ENCODE measurements around the gene CXCL13. TPM values are rescaled to one million over a fixed set of nuclear protein-coding genes. Genes with fewer than 3 reads are reported as not detected.
"Not testable (repeated sequence)": the region's sequence is repeated elsewhere in the genome, so short reads cannot be mapped to it uniquely, and the experiment has no call there.

CXCL13 gene
- total and polyA plus RNA-seq, 7 donors: 1.2 to 271 (median 1.6) TPM; not detected in 4

- no peak for TF ChIP-seq CTCF (IDR thresholded peaks at IDR 0.05)
- no peak for TF ChIP-seq POLR2AphosphoS5 (IDR thresholded peaks at IDR 0.05)
- TF ChIP-seq EP300 (IDR thresholded peaks at IDR 0.05): no peak
- Histone ChIP-seq H3K27me3 (no peaks in the 10 kb centered on the region), H3K4me3 (no peak overlapping the region), H3K27ac (no peak overlapping the region), H3K9me3 (peaks cover 0 to 3% (median 0%) of the 10 kb centered on the region in 4 donors), H3K4me1 (peaks cover 0 to 10% (median 0%) of the 10 kb centered on the region in 4 donors), H3K36me3 (no peaks in the 10 kb centered on the region)
- intact Hi-C loops (cut with DNase I): no loop called here
- DNase-seq: no peak
- WGBS, 2 donors: 62 to 64% methylated on average over 1 of the region's 1 CpG
These were observed 45.2 kb downstream of the CXCL13 start for GRCh38 chr4:77650787-77651186.

- H3K36me3 ChIP-seq: no peaks in the 10 kb centered on the region
- TF ChIP-seq POLR2AphosphoS5 (IDR thresholded peaks at IDR 0.05) (no peak), CTCF (IDR thresholded peaks at IDR 0.05) (no peak), POLR2A (IDR thresholded peaks at IDR 0.05) (no peak), EP300 (IDR thresholded peaks at IDR 0.05) (no peak)
- intact Hi-C loops (cut with DNase I): no loop called here
- H3K4me3 ChIP-seq: no peak overlapping the region
- no peak for DNase-seq
- H3K27me3 ChIP-seq: no peaks in the 10 kb centered on the region
- no peaks in the 10 kb centered on the region for H3K9me3 ChIP-seq
- H3K4me1 ChIP-seq: peaks cover 0 to 10% (median 0%) of the 10 kb centered on the region in 4 donors
- H3K27ac ChIP-seq: no peak overlapping the region
These were observed 46.2 kb downstream of the CXCL13 start for GRCh38 chr4:77651820-77652219.

- H3K4me1 ChIP-seq: peaks cover 0 to 10% (median 0%) of the 10 kb centered on the region in 4 donors
- no peak for DNase-seq
- no peaks in the 10 kb centered on the region for H3K36me3 ChIP-seq
- no peaks in the 10 kb centered on the region for H3K9me3 ChIP-seq
- intact Hi-C loops (cut with DNase I): no loop called here
- WGBS, 2 donors: 10 to 36% methylated on average over 5 of the region's 5 CpGs
- H3K27ac ChIP-seq: no peak overlapping the region
- TF ChIP-seq POLR2A (IDR thresholded peaks at IDR 0.05) (no peak), EP300 (IDR thresholded peaks at IDR 0.05) (no peak), POLR2AphosphoS5 (IDR thresholded peaks at IDR 0.05) (no peak), CTCF (IDR thresholded peaks at IDR 0.05) (no peak)
- no peaks in the 10 kb centered on the region for H3K27me3 ChIP-seq
- no peak overlapping the region for H3K4me3 ChIP-seq
These were observed 46.7 kb downstream of the CXCL13 start for GRCh38 chr4:77652237-77652897.

GRCh38 chr4:77653162-77653758 lies 47.6 kb downstream of the CXCL13 start:
- no peak for DNase-seq
- TF ChIP-seq CTCF (IDR thresholded peaks at IDR 0.05) (no peak), POLR2AphosphoS5 (IDR thresholded peaks at IDR 0.05) (no peak), POLR2A (IDR thresholded peaks at IDR 0.05) (no peak), EP300 (IDR thresholded peaks at IDR 0.05) (no peak)
- H3K27me3 ChIP-seq: no peaks in the 10 kb centered on the region
- no peak overlapping the region for H3K27ac ChIP-seq
- H3K36me3 ChIP-seq: no peaks in the 10 kb centered on the region
- intact Hi-C loops (cut with DNase I): no loop called here
- no peaks in the 10 kb centered on the region for H3K9me3 ChIP-seq
- no peak overlapping the region for H3K4me3 ChIP-seq
- H3K4me1 ChIP-seq: peaks cover 0 to 10% (median 0%) of the 10 kb centered on the region in 4 donors
- 18 to 42% methylated on average over 2 of the region's 2 CpGs for WGBS, 2 donors

- H3K27me3 ChIP-seq; H3K27ac ChIP-seq; H3K4me3 ChIP-seq; H3K36me3 ChIP-seq; H3K4me1 ChIP-seq; DNase-seq; intact Hi-C loops (cut with DNase I); H3K9me3 ChIP-seq: not testable (repeated sequence)
- WGBS, 2 donors: 88 to 94% methylated on average over 5 of the region's 5 CpGs
These were observed 54.7 kb downstream of the CXCL13 start for GRCh38 chr4:77660318-77660717.

Other genes starting within 250 kb of the CXCL13 start
- 10 to 100 TPM; 17.5 to 21.6 (median 19.2) TPM for gene CNOT6L, start 213.5 kb downstream of the CXCL13 start, total RNA-seq
- 10 to 100 TPM in 2 of 3 donors, 1 to 10 TPM in 1; 4.2 to 13.7 (median 10.6) TPM for gene CNOT6L, start 213.5 kb downstream of the CXCL13 start, polyA plus RNA-seq

Measured in sigmoid colon (tissue), 7 donors.